T-cell (primary cell): ENCODE data around the gene SLC66A1. TPM values are rescaled to one million over a fixed set of nuclear protein-coding genes. Genes with fewer than 3 reads are reported as not detected.

Experiments
- total RNA-seq, 35 experiments: library from RNA in 6 of 35; stranded (reverse) in 6 of 35; fragments of 120-200 nt in 1 of 35; gene quantifications; one replicate each; pipeline versions ENCODE4 v1.2.1 to v1.2.4 and lab custom pipeline; 2013 to 2026

SLC66A1 gene
- total RNA-seq, 5 donors from 2014 or later (not counting 1 experiment from before 2014, with no cell fraction given) = 3.5 to 8.1 (median 7.1) TPM

Other genes starting within 250 kb of the SLC66A1 start
- 100 to 1,000 TPM; 139 to 156 (median 147) TPM for gene UBR4, start 102.1 kb upstream of the SLC66A1 start, total RNA-seq
- gene EMC1, start 60.8 kb upstream of the SLC66A1 start, total RNA-seq = 10 to 100 TPM; 31.5 to 38.0 (median 33.8) TPM
- 10 to 100 TPM; 13.0 to 30.1 (median 23.4) TPM for gene MRTO4, start 60.5 kb upstream of the SLC66A1 start, total RNA-seq
- 1 to 10 TPM in 3 of 5 donors, under 1 TPM in 2; 0.82 to 2.8 (median 1.1) TPM for gene AKR7A3, start 23.6 kb upstream of the SLC66A1 start, total RNA-seq
- gene AKR7A2, start 182 bp upstream of the SLC66A1 start, total RNA-seq = 10 to 100 TPM; 20.8 to 35.4 (median 32.0) TPM
- 100 to 1,000 TPM; 272 to 342 (median 320) TPM for gene CAPZB, start 173.2 kb downstream of the SLC66A1 start, total RNA-seq